ENCODE measurements around the gene RNF220. TPM values are rescaled to one million over a fixed set of nuclear protein-coding genes. Genes with fewer than 3 reads are reported as not detected.
A peak's percentile ranks its signal among the peaks of the same experiment; 100 is the strongest.

RNF220 gene
- total and polyA plus RNA-seq, 9 of the 15 experiments (the other 6 are each of a cell fraction or from before 2014, with no cell fraction given) = 5.1 to 117 (median 66.9) TPM

DNA sequence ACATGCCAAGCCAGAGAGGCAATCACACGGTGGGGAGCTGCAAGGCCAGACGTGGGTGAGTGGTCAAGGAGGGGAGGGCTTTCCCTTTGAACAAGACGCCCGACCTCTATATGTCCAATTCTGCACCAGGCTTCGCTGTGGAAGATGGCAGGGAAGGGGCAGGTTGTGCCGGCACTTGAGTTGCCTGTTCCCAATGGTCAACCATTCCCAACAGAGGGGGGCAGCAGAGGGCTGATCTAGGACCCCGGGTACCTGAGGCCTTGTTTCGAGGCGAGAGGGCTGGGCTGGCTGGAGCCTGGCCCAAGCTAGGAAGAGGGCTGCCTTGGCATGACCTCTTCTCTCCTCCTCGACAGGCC, 204.3 kb downstream of the RNF220 start (continued):
- TF ChIP-seq, protein P1, sequence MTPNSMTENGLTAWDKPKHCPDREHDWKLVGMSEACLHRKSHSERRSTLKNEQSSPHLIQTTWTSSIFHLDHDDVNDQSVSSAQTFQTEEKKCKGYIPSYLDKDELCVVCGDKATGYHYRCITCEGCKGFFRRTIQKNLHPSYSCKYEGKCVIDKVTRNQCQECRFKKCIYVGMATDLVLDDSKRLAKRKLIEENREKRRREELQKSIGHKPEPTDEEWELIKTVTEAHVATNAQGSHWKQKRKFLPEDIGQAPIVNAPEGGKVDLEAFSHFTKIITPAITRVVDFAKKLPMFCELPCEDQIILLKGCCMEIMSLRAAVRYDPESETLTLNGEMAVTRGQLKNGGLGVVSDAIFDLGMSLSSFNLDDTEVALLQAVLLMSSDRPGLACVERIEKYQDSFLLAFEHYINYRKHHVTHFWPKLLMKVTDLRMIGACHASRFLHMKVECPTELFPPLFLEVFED (CRISPR knock-in tag; conservative IDR thresholded peaks at IDR 0.05) = no peak
- peak; percentile 53; the same call in 1 of the 2 replicates for TF ChIP-seq ARID2 (IDR thresholded peaks at IDR 0.05)
- TF ChIP-seq RB1 (IDR thresholded peaks at IDR 0.05; ENCODE audit: low read depth) = 0 out of 2 replicates have a peak, but pooled peaks have one; percentile 10
- TF ChIP-seq ZKSCAN1 (IDR thresholded peaks at IDR 0.05; ENCODE audit: low read depth, low read length) = 0 out of 2 replicates have a peak, but pooled peaks have one; percentile 28
- peak; percentile 90 for TF ChIP-seq SMC3 (conservative IDR thresholded peaks at IDR 0.05; ENCODE audit: insufficient read depth, low read depth, low read length)
- TF ChIP-seq, protein P2, sequence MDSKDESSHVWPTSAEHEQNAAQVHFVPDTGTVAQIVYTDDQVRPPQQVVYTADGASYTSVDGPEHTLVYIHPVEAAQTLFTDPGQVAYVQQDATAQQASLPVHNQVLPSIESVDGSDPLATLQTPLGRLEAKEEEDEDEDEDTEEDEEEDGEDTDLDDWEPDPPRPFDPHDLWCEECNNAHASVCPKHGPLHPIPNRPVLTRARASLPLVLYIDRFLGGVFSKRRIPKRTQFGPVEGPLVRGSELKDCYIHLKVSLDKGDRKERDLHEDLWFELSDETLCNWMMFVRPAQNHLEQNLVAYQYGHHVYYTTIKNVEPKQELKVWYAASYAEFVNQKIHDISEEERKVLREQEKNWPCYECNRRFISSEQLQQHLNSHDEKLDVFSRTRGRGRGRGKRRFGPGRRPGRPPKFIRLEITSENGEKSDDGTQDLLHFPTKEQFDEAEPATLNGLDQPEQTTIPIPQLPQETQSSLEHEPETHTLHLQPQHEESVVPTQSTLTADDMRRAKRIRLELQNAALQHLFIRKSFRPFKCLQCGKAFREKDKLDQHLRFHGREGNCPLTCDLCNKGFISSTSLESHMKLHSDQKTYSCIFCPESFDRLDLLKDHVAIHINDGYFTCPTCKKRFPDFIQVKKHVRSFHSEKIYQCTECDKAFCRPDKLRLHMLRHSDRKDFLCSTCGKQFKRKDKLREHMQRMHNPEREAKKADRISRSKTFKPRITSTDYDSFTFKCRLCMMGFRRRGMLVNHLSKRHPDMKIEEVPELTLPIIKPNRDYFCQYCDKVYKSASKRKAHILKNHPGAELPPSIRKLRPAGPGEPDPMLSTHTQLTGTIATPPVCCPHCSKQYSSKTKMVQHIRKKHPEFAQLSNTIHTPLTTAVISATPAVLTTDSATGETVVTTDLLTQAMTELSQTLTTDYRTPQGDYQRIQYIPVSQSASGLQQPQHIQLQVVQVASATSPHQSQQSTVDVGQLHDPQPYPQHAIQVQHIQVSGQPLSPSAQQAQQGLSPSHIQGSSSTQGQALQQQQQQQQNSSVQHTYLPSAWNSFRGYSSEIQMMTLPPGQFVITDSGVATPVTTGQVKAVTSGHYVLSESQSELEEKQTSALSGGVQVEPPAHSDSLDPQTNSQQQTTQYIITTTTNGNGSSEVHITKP (IDR thresholded peaks at IDR 0.05; ENCODE audit: partially characterized antibody) = no peak
- 0 out of 2 replicates have a peak, but pooled peaks have one; percentile 19 for TF ChIP-seq RUNX1 (IDR thresholded peaks at IDR 0.05; ENCODE audit: low read depth)
- TF ChIP-seq ZBTB7A (IDR thresholded peaks at IDR 0.05; ENCODE audit: borderline replicate concordance, control insufficient read depth, low read depth, low read length) = peak; percentile 18; the same call in 1 of the 2 replicates
- TF ChIP-seq, protein P3, sequence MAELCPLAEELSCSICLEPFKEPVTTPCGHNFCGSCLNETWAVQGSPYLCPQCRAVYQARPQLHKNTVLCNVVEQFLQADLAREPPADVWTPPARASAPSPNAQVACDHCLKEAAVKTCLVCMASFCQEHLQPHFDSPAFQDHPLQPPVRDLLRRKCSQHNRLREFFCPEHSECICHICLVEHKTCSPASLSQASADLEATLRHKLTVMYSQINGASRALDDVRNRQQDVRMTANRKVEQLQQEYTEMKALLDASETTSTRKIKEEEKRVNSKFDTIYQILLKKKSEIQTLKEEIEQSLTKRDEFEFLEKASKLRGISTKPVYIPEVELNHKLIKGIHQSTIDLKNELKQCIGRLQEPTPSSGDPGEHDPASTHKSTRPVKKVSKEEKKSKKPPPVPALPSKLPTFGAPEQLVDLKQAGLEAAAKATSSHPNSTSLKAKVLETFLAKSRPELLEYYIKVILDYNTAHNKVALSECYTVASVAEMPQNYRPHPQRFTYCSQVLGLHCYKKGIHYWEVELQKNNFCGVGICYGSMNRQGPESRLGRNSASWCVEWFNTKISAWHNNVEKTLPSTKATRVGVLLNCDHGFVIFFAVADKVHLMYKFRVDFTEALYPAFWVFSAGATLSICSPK (IDR thresholded peaks at IDR 0.05; ENCODE audit: borderline replicate concordance) = no peak
- TF ChIP-seq BRD4 (IDR thresholded peaks at IDR 0.05) = no peak
- peak; percentile 8 for TF ChIP-seq NEUROD1 (IDR thresholded peaks at IDR 0.05; ENCODE audit: borderline replicate concordance, low read depth, low read length, partially characterized antibody)
- TF ChIP-seq RBM22 (IDR thresholded peaks at IDR 0.05; ENCODE audit: low read depth, low read length, poor library complexity, severe bottlenecking) = no peak
- TF ChIP-seq, protein P4, sequence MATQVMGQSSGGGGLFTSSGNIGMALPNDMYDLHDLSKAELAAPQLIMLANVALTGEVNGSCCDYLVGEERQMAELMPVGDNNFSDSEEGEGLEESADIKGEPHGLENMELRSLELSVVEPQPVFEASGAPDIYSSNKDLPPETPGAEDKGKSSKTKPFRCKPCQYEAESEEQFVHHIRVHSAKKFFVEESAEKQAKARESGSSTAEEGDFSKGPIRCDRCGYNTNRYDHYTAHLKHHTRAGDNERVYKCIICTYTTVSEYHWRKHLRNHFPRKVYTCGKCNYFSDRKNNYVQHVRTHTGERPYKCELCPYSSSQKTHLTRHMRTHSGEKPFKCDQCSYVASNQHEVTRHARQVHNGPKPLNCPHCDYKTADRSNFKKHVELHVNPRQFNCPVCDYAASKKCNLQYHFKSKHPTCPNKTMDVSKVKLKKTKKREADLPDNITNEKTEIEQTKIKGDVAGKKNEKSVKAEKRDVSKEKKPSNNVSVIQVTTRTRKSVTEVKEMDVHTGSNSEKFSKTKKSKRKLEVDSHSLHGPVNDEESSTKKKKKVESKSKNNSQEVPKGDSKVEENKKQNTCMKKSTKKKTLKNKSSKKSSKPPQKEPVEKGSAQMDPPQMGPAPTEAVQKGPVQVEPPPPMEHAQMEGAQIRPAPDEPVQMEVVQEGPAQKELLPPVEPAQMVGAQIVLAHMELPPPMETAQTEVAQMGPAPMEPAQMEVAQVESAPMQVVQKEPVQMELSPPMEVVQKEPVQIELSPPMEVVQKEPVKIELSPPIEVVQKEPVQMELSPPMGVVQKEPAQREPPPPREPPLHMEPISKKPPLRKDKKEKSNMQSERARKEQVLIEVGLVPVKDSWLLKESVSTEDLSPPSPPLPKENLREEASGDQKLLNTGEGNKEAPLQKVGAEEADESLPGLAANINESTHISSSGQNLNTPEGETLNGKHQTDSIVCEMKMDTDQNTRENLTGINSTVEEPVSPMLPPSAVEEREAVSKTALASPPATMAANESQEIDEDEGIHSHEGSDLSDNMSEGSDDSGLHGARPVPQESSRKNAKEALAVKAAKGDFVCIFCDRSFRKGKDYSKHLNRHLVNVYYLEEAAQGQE (IDR thresholded peaks at IDR 0.05; ENCODE audit: borderline replicate concordance) = peak; percentile 87
- TF ChIP-seq, protein P4 (CRISPR knock-in tag; IDR thresholded peaks at IDR 0.05; ENCODE audit: low read depth) = no peak

Data from K562 (cell line).